ENCODE measurements around the gene EGFLAM.
A peak's percentile ranks its signal among the peaks of the same experiment; 100 is the strongest.

- TF ChIP-seq ETS1 (IDR thresholded peaks at IDR 0.05) (no peak), POLR2AphosphoS5 (IDR thresholded peaks at IDR 0.05; ENCODE audit: low read depth) (no peak), EZH2 (IDR thresholded peaks at IDR 0.05; ENCODE audit: low read depth, unreplicated experiment) (no peak), JUNB (IDR thresholded peaks at IDR 0.05; ENCODE audit: unreplicated experiment) (no peak), ZNF462 (CRISPR knock-in tag; IDR thresholded peaks at IDR 0.05) (peak; percentile 73), NANOG (IDR thresholded peaks at IDR 0.05; ENCODE audit: borderline replicate concordance) (no peak), EZH2phosphoT487 (IDR thresholded peaks at IDR 0.05; ENCODE audit: unreplicated experiment) (no peak), ZNF114 (CRISPR knock-in tag; IDR thresholded peaks at IDR 0.05) (no peak), CREB1 (CRISPR knock-in tag; IDR thresholded peaks at IDR 0.05; ENCODE audit: low read depth) (no peak), STAT1 (IDR thresholded peaks at IDR 0.05; ENCODE audit: unreplicated experiment) (no peak)
- TF ChIP-seq, protein P1, sequence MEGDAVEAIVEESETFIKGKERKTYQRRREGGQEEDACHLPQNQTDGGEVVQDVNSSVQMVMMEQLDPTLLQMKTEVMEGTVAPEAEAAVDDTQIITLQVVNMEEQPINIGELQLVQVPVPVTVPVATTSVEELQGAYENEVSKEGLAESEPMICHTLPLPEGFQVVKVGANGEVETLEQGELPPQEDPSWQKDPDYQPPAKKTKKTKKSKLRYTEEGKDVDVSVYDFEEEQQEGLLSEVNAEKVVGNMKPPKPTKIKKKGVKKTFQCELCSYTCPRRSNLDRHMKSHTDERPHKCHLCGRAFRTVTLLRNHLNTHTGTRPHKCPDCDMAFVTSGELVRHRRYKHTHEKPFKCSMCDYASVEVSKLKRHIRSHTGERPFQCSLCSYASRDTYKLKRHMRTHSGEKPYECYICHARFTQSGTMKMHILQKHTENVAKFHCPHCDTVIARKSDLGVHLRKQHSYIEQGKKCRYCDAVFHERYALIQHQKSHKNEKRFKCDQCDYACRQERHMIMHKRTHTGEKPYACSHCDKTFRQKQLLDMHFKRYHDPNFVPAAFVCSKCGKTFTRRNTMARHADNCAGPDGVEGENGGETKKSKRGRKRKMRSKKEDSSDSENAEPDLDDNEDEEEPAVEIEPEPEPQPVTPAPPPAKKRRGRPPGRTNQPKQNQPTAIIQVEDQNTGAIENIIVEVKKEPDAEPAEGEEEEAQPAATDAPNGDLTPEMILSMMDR (conservative IDR thresholded peaks at IDR 0.05; ENCODE audit: low read depth in 2 of 2): no peak
- TF ChIP-seq, protein P2, sequence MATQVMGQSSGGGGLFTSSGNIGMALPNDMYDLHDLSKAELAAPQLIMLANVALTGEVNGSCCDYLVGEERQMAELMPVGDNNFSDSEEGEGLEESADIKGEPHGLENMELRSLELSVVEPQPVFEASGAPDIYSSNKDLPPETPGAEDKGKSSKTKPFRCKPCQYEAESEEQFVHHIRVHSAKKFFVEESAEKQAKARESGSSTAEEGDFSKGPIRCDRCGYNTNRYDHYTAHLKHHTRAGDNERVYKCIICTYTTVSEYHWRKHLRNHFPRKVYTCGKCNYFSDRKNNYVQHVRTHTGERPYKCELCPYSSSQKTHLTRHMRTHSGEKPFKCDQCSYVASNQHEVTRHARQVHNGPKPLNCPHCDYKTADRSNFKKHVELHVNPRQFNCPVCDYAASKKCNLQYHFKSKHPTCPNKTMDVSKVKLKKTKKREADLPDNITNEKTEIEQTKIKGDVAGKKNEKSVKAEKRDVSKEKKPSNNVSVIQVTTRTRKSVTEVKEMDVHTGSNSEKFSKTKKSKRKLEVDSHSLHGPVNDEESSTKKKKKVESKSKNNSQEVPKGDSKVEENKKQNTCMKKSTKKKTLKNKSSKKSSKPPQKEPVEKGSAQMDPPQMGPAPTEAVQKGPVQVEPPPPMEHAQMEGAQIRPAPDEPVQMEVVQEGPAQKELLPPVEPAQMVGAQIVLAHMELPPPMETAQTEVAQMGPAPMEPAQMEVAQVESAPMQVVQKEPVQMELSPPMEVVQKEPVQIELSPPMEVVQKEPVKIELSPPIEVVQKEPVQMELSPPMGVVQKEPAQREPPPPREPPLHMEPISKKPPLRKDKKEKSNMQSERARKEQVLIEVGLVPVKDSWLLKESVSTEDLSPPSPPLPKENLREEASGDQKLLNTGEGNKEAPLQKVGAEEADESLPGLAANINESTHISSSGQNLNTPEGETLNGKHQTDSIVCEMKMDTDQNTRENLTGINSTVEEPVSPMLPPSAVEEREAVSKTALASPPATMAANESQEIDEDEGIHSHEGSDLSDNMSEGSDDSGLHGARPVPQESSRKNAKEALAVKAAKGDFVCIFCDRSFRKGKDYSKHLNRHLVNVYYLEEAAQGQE (IDR thresholded peaks at IDR 0.05; ENCODE audit: unreplicated experiment): no peak
These were observed 26.0 kb downstream of the EGFLAM start for GRCh38 chr5:38284384-38284783.

Measured in GM23338 (cell line).